Skeletal muscle satellite cell (primary cell): ENCODE measurements around the gene LINC00237.

Experiments
- H3K27me3 ChIP-seq: 2 replicates; pipeline ENCODE4 v1.7.0; 2013; ENCODE audit warnings: low read length; ENCODE audit not compliant: control insufficient read depth, insufficient read depth
- H3K36me3 ChIP-seq: 2 replicates; pipeline ENCODE4 v1.7.0; 2013; ENCODE audit warnings: mild to moderate bottlenecking, control low read depth, low read length; ENCODE audit not compliant: insufficient read depth
- H3K4me1 ChIP-seq: 2 replicates; pipeline ENCODE4 v1.7.0; 2013; ENCODE audit warnings: low read length; ENCODE audit not compliant: control insufficient read depth, insufficient read depth
- H3K4me2 ChIP-seq: 2 replicates; pipeline ENCODE4 v1.7.0; 2013; ENCODE audit warnings: mild to moderate bottlenecking, low read length
- H3K4me3 ChIP-seq: 2 replicates; pipeline ENCODE4 v1.7.0; 2013; ENCODE audit warnings: low read length
- H3K9ac ChIP-seq: 2 replicates; pipeline ENCODE4 v1.7.0; 2013; ENCODE audit warnings: mild to moderate bottlenecking, low read depth, low read length, moderate library complexity
- H3K9me3 ChIP-seq: replicated peaks from 2 replicates; pipeline ENCODE4 v1.7.0; 2013; ENCODE audit warnings: mild to moderate bottlenecking, control low read depth, low read length

Gene LINC00237

DNA sequence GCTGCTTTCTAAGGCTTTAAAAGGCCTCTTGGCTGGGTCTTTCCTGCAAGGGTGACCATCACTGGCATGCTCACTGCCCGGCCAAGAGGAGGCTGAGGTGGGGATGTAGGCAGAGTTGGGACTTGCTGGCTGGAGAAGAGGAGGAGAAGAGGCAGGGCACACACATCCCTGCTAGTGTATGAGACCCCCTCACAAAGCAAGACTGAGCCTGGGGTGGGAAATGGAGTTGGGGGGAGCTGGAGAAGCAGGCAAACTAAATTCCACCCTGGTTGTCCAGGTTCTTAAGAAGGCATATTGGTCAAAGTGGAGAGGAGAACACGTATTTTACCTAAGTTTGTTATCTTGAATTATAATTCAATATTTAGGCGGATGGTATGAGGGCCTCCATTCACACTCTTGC lies 18.0 kb upstream of the LINC00237 start:
- Histone ChIP-seq H3K4me1 (peaks cover 6% of the 10 kb centered on the region), H3K4me3 (no peak overlapping the region), H3K27me3 (peaks cover 4% of the 10 kb centered on the region), H3K4me2 (no peak overlapping the region), H3K9ac (no peak overlapping the region), H3K36me3 (no peaks in the 10 kb centered on the region), H3K9me3 (no peaks in the 10 kb centered on the region)

DNA sequence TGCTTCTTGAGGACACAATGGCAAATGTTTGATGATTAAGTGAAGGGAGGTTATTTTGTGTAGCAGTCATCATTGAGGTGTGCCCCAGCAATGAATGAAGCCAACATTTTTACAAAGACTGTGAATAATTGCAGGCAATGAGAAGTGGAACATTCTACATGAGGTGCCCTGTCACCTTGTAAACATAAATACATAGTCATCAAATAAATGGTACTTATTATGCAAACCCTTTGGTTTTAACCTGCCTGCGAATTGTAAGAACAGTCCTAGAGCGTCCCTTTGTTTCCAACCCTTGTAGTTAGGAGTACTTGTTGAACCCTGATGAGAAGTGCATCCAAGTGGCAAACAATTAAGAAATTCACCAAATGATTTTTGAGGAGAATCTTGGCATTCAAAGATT lies 12.6 kb upstream of the LINC00237 start:
- no peaks in the 10 kb centered on the region for H3K9me3 ChIP-seq
- H3K36me3 ChIP-seq: no peaks in the 10 kb centered on the region
- no peaks in the 10 kb centered on the region for H3K4me1 ChIP-seq
- H3K27me3 ChIP-seq: peaks cover 24% of the 10 kb centered on the region
- no peak overlapping the region for H3K9ac ChIP-seq
- no peak overlapping the region for H3K4me3 ChIP-seq
- H3K4me2 ChIP-seq: no peak overlapping the region

DNA sequence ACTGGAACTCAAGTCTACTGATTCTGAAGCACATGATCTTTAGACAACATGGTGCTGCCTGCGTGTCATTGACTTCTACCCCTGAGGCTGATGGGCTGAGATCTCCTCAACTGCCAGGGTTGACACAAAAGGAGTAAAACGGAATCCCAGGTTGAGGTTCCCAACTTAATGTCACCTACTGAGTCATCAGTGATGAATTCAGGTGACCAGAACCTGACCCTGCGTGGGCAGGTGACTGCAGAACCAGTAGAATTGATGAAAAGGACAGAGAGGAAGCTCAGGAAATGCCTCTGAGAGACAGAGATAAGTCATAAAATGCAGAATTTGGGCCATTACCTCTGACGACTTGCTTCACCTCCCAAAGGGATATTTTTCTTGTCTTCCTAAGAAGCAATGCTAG lies 12.0 kb upstream of the LINC00237 start:
- no peaks in the 10 kb centered on the region for H3K4me1 ChIP-seq
- no peaks in the 10 kb centered on the region for H3K9me3 ChIP-seq
- no peak overlapping the region for H3K9ac ChIP-seq
- no peak overlapping the region for H3K4me2 ChIP-seq
- H3K27me3 ChIP-seq: peaks cover 31% of the 10 kb centered on the region
- H3K4me3 ChIP-seq: no peak overlapping the region
- H3K36me3 ChIP-seq: no peaks in the 10 kb centered on the region

DNA sequence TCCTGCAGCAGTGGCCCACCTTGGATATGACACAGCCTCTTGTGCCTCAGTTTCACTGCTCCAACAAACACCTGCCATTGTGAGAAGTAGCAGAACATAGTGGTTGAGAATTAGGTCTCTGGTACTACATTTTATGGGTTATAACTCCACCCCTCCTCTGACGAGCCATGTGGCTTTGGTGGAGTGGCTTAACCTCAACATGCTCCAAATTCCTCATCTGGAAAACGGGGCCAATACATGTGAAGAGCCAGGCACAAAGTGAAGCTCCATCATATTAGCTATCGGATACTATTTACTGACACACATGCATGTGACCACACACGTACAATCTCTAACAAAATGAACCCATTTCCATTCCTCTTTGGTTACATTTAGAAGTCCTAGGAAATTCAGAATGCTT lies 11.4 kb upstream of the LINC00237 start:
- H3K9me3 ChIP-seq: no peaks in the 10 kb centered on the region
- H3K27me3 ChIP-seq: peaks cover 33% of the 10 kb centered on the region
- H3K9ac ChIP-seq: no peak overlapping the region
- no peaks in the 10 kb centered on the region for H3K4me1 ChIP-seq
- H3K36me3 ChIP-seq: no peaks in the 10 kb centered on the region
- H3K4me3 ChIP-seq: no peak overlapping the region
- no peak overlapping the region for H3K4me2 ChIP-seq

DNA sequence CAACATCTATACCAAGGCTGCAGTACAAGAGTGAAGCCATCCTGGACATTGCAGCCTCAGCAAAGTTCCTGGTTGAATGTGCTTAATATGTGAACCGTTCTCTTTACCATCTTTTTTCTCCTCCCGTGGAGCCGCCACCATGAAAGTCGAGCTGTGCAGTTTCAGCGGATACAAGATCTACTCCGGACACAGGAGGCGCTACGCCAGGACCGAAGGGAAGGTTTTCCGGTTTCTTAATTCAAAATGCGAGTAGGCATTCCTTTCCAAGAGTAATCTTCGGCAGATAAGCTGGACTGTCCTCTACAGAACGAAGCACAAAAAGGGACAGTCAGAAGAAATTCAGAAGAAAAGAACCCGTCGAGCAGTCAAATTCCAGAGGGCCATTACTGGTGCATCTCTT lies 8.4 kb upstream of the LINC00237 start:
- H3K4me3 ChIP-seq: no peak overlapping the region
- peaks cover 54% of the 10 kb centered on the region for H3K27me3 ChIP-seq
- H3K9ac ChIP-seq: no peak overlapping the region
- no peak overlapping the region for H3K4me2 ChIP-seq
- H3K9me3 ChIP-seq: no peaks in the 10 kb centered on the region
- H3K4me1 ChIP-seq: no peaks in the 10 kb centered on the region
- no peaks in the 10 kb centered on the region for H3K36me3 ChIP-seq

DNA sequence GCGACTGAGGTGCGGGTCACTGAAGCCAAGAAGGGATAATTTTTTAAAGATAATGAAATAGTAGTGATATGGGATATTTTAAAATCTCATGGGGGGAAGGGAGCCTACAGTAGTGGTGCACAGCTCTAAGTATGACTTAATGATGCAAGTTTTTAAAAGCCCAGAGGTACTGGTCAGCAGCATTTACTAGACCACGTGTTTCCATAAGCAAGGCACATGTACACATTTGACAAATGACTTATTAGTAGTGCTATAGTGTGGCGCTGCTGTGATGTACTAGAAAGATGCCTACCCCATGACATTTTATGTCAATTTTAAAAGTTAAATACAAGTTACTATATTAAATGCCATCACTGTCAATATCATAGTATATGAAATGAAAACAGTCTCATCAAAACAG lies 7.5 kb upstream of the LINC00237 start:
- Histone ChIP-seq H3K4me3 (no peak overlapping the region), H3K36me3 (no peaks in the 10 kb centered on the region), H3K4me1 (no peaks in the 10 kb centered on the region), H3K9me3 (no peaks in the 10 kb centered on the region), H3K27me3 (peaks cover 52% of the 10 kb centered on the region), H3K9ac (no peak overlapping the region), H3K4me2 (no peak overlapping the region)

DNA sequence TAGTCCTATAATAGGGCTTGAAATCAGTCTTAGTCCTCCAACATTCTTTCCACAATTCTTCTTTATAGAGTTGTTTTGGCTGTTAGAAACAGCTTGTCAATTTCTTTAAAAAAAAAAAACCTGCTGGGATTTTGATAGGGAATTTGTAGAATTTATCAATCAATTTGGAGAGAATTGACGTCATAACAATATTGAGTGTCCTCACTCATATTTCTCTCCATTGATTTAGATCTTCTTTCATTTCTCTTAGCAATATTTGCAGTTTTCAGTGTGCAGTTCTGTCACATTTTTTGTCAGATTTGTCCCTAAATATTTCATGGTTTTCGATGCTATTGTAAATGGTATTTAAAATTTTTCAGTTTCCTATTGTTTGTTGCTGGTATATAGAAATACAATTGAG lies 5.3 kb upstream of the LINC00237 start:
- Histone ChIP-seq H3K4me3 (no peak overlapping the region), H3K27me3 (peaks cover 64% of the 10 kb centered on the region), H3K9ac (no peak overlapping the region), H3K4me1 (no peaks in the 10 kb centered on the region), H3K4me2 (no peak overlapping the region), H3K9me3 (no peaks in the 10 kb centered on the region), H3K36me3 (no peaks in the 10 kb centered on the region)

DNA sequence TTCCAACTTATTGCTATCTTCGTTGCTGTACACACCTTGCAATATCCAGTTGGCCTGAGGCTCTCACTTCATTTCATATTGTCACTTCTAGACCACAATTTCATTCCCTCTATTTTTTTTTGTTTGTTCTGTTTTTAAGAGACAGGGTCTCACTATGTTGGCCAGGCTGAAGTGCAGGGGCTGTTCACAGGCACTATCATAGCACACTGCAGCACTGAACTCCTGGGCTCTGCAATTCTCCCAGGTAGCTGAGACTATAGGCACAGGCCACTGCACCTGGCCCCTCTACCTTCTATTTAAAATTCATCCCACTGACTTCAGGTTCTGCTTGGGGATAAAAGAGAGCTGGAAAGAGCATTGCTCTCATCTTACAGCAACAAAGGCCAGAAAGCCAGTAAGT lies 4.7 kb upstream of the LINC00237 start:
- no peaks in the 10 kb centered on the region for H3K9me3 ChIP-seq
- peaks cover 66% of the 10 kb centered on the region for H3K27me3 ChIP-seq
- no peak overlapping the region for H3K9ac ChIP-seq
- H3K4me2 ChIP-seq: no peak overlapping the region
- no peak overlapping the region for H3K4me3 ChIP-seq
- no peaks in the 10 kb centered on the region for H3K36me3 ChIP-seq
- H3K4me1 ChIP-seq: no peaks in the 10 kb centered on the region

DNA sequence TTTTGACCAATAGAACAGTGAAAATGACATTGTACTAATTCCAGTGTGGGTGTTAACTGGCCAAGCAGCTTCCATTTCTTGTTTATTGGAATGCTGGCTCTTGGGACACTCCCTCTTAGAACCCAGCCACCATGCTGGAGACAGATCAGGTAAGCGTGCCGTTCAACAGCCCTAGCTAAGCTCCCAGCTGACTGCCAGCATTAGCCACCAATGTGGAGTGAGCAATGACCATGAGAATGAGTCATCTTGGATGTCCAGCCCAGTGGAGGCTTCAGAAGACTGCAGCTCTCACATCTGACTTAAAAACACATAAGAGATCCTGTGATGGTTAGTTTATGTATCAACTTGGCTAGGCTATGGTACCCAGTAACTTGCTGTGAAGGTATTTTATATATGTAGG lies 3.0 kb upstream of the LINC00237 start:
- Histone ChIP-seq H3K4me2 (no peak overlapping the region), H3K4me1 (no peaks in the 10 kb centered on the region), H3K4me3 (no peak overlapping the region), H3K9me3 (no peaks in the 10 kb centered on the region), H3K27me3 (peaks cover 82% of the 10 kb centered on the region), H3K36me3 (no peaks in the 10 kb centered on the region), H3K9ac (no peak overlapping the region)

DNA sequence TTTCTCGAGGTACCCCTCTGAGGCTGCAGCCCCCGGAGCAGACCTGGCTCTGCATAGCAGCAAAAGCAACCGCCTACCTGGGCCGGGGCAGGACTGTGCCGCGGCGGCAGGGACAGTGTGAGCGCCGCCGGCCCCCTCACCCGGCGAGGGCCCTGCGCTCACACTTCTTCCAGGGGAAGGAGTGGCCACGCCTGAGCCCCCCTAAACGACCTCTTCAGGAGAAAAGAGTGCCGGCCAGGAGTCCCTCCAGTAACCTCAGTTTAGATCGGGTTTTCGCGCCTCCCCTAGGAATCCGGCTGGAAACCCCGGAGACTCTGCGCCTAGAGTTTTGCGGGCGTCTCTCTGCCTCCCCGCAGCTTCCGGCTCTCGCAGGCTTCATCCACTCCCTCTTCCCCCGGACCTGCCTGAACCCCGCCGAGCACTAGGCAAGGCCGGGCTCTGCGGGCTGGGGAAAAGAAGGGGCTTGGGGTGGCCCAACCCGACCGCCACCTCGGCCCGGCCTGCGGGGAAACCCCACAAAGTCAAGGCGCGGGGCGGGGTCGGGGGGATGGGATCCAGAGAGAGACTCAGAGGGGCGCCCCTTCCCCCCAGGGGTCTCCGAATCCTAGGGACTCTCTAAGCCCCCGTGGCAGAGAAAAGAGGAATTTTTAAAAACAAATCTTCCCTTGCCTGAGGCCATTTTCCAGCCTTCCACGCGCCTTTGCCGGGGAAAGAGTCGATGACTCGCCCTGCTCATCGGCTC lies 558 bp downstream of the LINC00237 start:
- Histone ChIP-seq H3K4me1 (peaks cover 15% of the 10 kb centered on the region), H3K9ac (no peak overlapping the region), H3K36me3 (no peaks in the 10 kb centered on the region), H3K27me3 (peaks cover 93% of the 10 kb centered on the region), H3K4me3 (no peak overlapping the region), H3K9me3 (no peaks in the 10 kb centered on the region), H3K4me2 (no peak overlapping the region)

DNA sequence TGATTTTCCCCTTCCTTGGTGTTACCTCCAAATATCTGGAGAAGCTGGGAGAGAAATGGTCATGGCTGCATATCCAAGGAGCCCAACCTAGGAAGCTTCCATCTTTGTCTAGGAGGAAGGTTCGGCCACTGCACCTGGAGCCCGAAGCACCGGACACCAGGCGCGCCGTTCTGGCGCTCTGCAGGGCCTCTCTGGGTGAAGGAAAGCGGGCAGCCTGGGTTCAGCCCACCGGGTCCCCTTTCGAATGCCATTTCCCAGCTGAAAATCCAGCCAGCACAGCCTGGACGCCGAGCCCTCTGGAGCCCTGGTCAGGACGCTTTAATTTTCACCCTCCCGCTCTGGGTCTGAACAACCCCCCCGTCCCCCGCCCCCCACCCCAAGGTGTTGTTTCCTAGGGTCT lies 1.2 kb downstream of the LINC00237 start:
- H3K9me3 ChIP-seq: no peaks in the 10 kb centered on the region
- H3K27me3 ChIP-seq: peaks cover 93% of the 10 kb centered on the region
- H3K36me3 ChIP-seq: no peaks in the 10 kb centered on the region
- H3K4me2 ChIP-seq: no peak overlapping the region
- H3K4me3 ChIP-seq: no peak overlapping the region
- H3K4me1 ChIP-seq: peaks cover 16% of the 10 kb centered on the region
- H3K9ac ChIP-seq: no peak overlapping the region

DNA sequence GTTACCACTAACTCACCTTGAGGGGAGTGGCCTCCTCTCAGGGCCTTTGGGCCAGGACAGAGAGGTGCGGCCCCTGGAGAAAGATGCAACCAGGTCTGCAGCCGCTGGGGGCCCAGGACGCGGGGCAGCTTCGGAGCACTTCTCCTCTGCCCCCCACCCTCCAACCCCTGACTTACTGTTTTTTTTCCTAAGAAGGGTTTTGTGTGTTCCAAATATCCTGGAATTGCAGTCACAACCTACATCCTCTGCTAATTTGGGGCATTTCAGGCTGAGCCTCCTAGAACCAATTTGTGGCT lies 1.7 kb downstream of the LINC00237 start:
- H3K4me1 ChIP-seq: peaks cover 16% of the 10 kb centered on the region
- no peak overlapping the region for H3K9ac ChIP-seq
- no peak overlapping the region for H3K4me3 ChIP-seq
- peaks cover 96% of the 10 kb centered on the region for H3K27me3 ChIP-seq
- H3K36me3 ChIP-seq: no peaks in the 10 kb centered on the region
- no peaks in the 10 kb centered on the region for H3K9me3 ChIP-seq
- no peak overlapping the region for H3K4me2 ChIP-seq
